ENCODE data around the gene ARL4D.
"Not testable (repeated sequence)": the region's sequence is repeated elsewhere in the genome, so short reads cannot be mapped to it uniquely, and the experiment has no call there.

The ARL4D gene

DNA sequence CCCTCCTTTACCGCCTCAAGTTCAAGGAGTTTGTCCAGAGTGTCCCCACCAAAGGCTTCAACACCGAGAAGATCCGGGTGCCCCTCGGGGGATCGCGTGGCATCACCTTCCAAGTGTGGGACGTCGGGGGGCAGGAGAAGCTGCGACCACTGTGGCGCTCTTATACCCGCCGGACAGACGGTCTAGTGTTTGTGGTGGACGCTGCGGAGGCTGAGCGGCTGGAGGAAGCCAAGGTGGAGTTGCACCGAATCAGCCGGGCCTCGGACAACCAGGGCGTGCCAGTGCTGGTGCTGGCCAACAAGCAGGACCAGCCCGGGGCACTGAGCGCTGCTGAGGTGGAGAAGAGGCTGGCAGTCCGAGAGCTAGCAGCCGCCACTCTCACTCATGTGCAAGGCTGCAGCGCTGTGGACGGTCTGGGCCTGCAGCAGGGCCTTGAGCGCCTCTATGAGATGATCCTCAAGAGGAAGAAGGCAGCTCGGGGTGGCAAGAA lies 1.1 kb downstream of the ARL4D start:
- no peak for DNase-seq

DNA sequence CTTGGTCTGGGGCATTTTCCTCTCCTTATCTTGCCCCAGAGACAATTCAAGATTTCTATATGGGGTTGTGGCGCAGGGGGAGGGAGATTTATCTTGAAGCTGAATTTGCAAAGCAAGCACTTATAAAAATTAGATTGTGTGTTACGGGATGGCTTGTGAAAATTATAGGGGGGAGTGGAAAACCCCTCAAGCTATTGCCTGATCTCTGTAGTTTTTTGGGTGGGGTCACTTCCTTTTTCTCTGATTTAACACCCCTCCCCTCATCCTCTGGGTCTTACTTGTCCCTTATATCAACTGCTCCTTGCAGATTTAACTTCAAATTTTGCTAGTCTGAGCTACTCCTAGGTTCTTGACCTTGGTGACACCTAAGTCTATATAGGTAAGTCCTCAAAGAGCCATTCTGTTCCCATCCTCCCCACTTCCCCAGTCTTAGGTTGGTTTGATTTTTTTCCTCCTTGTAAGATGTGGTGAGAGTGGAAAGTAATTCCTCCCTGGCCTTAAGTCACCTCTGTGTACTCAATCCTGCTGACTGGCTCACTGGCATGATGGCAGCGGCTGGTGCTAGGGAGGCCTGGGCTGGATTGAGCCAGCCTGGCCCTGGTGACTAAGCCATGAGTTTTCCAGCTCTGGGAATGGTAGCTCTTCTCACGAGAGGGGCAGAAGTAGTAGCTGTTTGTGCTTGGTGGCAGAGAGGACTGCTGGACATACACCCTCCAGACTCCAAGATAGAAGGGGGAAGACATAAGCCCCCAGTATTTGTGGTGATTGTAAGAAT lies 2.3 kb downstream of the ARL4D start:
- no peak for DNase-seq

DNA sequence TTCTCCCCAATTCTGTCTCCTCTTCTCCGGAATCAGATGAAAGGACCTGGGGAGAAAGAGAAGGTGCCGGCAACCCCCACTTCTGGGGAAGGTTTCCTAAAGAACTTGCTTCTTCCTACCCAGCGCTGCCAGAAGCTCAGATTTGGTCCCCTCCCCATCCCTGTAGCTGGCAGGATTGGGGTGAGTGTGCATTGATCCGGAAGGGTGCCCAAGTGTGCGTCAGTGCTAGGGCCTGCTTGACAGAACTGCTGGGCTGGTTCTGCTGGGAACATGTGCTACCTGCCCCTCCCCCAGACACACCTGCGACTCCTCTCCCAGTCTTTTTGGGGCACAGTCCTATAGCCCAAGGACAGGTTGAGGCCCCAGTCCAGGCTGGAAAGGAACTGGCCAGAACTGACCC lies 3.3 kb downstream of the ARL4D start:
- DNase-seq = no peak

DNA sequence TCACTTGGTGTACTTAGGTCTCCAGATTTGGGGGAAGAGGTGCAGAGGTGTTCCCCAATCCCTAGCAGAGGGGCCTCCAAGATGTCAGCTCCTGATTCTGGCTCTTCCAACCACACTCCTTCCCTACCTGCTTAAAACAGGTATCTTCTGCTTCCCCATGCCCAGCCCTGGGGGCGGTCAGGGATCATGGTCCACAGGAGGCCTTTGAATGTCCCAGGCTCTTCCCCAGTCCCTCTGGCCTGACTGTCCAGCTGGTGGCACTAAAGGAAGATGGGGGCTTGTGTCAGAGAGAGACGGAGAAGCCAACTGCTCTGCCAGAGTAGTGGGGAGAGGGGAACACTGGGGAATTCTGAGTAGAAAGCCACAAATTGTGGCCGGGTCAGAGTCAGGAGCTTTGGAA lies 3.8 kb downstream of the ARL4D start:
- no peak for DNase-seq

DNA sequence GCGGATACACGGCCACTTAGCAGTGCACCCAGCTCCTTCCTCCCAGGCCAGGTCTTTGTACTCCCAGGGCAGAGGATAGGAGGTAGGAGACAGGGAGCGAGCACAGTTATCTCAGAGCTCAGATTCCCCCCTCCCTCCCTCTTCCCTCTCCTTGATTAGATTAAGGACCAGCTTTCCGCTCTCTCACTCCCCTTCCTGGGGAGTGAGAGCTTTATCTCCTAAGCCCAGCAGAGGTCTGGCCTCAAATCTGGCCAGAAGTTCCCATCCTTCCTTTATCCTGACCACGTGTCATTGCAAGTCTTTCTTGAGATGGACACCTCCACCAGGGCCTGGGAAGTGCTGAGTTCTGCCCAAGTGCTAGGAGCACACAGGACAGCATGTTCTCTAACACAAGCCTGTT lies 5.1 kb downstream of the ARL4D start:
- no peak for DNase-seq

DNA sequence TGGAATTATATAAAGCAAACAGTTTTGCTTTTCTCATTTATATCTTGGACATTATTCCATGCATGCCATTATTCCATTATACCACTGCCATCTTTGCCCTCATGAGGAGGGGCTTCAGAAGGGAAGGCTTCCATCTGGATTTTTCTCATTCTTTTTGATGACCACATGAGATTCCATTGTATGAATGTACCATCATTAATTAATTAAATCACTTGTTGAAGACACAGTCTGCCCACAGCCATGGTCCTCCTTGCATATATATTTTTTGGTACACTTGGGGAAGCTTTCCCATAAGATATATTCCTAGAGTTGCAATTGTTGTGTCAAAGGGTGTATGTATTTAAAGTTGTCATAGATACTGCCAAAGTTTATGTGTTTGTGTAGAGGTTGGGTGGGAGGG lies 7.1 kb downstream of the ARL4D start:
- no peak for DNase-seq

DNA sequence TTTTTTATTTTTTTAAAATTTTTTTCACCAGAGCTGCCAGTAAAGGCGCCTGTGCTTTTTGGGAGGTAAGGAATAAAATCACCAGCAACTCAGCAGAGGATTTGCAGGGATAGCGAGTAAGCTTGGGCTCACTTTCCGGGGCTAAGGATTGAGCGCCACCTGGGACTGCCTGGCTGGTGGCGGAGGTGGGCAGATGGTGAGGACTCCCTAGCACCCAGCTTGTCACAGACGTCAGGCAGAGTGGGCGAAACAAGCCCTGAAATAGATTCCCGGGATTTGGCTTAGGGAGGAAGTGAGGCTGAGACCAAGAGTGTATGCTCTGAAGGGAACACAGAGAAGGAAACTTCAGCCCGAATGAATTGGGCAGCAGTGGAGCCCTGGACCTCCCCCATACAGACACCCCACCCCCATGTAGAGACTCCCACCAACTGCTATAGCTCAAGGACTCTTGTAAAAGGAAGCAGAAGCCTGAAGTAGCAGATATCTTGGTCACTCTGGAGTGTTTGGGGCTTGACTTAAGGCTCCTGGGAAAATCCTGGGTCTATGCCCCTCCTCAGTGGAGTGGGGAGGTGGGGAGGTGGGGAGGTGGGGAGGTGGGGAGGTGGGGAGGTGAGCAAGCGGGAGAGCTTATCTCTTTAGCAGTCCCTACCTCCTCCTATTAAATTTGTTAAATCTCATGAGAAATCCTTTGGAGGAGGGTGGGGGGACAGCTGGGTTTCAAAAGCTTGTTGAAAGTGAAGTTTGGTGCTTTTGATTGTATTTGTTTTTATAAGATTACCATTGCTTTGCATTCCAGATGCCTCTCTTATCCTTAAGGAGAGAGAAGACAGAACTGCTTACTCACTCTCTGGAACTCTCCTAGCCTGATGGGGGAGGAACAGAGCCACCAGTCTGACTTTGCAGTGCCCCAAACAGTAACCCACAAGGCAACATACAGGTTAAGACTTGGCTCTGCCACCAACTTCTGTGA lies 8.2 kb downstream of the ARL4D start:
- no peak for DNase-seq

DNA sequence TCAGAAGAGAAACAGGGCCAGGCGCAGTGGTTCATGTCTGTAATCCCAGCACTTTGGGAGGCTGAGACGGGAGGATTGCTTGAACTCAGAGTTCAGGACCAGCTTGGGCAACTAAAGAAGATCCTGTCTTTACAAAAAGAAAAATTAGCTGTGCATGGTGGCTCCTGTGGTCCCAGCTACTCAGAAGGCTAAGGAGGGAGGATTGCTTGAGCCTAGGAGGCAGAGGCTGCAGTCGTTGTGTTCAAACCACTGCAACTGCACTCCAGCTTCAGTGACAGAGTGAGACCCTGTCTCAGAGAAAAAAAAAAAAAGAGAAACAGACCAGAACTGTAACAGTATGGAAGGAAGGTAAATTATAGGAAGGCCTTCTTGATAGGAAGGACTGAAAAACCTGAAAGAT lies 10.3 kb downstream of the ARL4D start:
- no peak for DNase-seq

DNA sequence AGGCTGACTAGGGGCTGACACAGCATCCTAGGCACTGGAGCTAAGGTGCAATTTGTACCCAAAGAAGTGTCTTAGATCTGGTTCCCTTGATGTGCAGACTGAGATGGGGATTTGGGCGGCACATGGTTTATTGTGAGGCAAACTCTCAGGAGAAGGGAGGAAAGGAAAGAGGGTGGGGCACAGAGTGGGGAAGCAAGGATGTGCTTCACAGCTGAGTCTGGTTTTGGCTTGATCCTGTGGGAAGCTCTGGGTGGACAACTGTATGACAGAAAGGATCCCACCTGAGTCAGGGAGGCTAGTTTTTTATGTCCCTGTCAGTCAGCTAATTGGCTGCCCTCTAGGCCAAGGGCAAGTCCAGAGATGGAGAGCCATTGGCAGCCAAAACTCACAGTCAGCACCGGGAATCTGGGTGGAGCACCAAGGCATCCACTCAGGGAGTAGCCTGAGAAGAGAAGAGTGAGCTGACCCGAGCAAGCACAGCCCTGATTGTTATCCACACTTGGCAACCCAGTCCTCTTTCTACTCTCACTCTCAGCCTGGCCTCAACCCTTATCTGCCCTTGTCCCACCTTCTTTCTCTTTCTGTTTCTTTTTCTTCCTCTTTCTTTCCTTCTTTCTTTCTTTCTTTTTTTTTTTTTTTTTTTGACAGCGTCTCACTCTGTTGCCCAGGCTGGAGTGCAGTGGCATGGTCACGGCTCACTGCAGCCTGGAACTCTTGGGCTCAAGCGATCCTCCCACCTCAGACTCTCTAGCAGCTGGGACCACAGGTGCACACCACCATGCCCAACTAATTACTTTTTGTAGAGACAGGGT lies 12.0 kb downstream of the ARL4D start:
- DNase-seq = no peak

DNA sequence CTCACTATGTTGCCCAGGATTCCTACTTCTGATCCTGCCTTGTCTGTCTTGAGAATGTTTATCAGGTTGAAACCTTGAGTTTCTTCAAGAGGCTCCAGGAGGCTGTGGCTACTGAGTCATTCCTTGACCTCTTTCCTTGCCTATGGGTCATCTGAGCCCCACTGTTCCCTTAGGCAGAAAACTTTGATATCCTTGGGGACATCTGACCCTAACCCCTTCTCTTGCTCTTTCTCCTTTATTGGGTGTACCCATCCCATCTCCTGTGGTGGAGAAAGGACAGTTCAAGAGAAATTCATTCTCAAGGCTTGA lies 12.5 kb downstream of the ARL4D start:
- no peak for DNase-seq

DNA sequence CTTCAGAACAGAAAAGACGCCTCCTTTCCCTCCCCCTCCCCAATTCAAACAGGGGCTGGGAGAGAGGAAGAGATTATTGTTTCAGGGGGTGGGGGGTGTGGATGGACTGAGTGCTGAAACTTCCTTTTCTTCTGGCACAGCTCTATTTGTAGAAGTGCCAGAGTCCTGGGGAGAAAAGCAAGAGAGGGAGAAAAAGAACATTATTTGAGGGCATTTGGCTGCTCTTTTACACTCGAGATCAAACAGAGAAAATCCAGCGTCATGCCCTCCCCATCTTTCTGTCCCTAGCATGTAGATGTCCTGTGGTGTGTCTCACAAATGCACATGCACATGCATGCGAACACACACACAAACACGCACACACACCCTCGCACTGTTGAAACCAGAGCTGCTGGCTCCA lies 13.0 kb downstream of the ARL4D start:
- DNase-seq = no peak

DNA sequence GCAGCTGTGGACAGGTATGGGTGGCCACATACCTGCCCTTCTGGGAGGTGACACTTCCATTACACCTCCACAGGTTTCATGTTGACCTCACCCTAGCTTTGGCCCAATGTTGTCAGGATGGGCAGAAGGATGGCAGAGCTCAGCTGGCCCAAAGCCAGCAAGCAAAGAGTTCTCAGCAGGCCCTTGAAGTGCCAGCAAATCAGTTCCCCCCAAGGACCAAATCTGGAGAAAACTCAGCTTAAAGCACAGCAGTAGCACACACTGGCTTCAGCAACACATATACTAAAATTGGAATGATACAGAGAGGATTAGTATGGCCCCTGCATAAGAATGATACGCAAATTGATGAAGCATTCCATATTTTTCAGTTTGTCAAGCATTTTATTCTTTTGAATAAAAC lies 13.4 kb downstream of the ARL4D start:
- no peak for DNase-seq

DNA sequence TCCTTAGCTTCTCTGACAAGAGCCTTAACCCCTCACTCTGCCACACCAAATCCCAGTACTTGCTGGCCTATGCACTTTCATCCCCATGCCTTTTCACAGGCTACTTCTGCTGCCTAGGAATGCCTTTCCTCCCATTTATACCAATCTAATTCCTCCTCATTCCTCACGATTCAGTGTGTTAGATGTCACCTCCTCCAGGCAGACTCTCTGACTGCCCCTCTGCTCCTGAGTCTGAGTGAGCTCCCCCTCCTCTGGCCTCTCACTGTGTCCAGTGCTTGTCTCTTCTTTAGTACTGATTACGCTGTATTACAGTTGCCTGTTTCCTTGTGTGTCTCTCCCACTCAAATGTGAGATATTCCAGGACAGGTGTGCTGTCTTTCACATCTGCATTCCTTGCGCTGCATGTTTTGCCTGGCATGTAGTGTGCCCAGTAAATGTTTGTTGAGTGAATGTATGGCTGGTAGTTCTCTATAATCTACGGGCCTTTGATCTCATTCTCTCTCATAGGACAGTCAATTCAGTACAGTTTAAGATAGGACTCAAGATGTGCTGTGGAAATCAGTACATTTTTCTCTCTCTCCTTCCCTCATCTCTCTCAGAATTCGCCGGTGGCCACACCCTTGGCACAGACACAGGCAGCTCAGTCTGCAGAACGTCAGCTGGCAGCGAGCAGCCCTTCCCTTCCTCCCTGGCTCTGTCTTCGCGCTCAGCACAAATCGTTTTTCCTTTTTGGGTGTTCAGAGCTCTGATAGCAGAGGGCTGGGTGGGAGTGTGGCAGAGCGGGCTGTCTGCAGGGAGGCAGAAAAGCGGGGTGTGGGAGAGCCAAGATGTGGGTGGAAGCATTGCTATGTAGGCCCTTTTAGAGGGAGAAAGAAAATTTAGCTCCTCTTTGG lies 18.5 kb downstream of the ARL4D start:
- DNase-seq = no peak

DNA sequence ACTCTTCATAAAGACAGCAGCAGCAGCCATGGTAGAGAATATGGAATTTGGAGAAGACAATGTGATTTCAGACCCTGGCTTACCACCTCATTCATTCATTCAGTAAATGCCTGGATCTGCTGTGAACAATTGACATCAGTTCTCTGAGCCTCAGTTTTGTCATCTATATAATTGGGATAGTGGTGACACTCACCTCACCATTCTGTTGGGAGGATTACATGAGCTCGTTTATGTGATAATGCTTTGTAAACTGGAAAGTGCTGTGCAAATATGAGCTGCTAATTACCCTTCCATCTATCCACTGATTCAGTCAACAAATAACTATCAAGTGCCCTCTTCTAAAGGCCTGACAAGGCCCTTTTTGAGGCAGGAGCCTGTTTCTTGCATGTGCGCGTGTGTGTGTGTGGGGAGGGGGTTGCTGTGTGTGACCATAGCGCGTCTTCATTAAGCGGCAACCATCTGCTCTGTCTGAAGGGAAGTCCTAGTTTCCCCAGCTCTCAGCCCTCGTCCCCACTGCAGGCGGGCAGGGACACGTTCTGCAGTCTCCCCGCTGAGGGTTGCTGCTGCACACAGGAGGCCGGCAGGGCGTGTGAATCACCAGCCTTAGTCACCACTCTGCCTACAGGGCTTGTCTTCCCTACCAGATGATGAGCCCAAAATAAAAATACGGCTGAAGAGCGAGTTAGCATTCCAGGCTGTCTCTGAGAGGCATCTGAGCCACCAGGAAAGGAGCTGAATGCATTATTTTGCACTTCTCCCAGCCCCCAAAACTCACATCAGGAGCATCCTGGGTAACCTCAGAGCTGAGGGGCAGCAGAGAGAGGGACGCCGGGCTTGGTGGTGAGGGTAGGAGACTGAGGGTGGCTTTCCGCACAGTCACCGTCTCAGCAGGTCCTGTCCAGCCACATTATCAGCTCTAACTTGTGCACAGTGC lies 19.9 kb downstream of the ARL4D start:
- no peak for DNase-seq

DNA sequence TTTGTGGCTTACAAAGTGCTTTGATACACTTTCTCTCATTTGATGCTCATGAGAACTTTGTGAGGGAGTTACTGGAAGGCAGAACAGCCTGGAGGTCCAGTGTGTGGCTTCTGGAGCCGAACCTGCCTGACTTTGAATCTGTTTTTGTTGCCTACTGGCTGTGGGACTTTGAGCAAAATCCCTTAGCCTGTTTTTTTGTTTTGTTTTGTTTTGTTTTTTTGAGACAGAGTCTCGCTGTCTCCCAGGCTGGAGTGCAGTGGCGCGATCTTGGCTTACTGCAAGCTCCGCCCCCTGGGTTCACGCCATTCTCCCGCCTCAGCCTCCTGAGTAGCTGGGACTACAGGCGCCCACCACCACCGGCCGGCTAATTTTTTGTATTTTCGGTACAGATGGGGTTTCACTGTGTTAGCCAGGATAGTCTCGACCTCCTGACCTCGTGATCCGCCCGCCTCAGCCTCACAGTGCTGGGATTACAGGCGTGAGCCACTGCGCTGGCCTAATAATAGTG lies 20.6 kb downstream of the ARL4D start:
- DNase-seq = not testable (repeated sequence)

DNA sequence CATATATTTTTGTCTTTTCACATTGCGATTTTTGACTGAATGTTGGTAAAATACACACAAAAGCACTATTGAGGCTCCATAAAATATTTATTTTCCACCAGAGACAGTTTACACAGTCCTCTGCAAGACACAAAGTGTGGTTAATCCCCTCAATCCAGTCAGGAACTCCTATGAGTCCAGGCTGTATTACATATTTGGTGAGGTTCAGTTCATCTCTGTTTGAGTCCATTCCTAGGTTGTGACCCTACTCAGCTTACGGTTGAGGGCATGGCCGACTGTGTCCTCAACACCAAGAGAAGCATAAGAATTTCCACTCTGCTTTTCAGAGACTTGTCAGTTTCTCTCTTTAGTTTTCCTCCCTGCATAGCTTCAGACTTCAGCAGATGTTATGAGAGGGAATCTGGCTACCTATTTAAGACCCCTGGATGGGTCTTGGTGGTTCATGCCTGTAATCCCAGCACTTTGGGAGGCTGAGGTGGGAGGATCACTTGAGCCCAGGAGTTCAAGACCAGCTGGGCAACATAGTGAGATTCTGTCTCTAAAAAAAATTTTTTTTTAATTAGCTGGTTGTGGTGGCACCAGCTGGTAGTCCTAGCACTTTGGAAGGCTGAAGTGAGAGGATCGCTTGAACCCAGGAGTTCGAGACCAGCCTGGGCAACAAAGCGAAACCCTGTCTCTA lies 25.1 kb downstream of the ARL4D start:
- no peak for DNase-seq

DNA sequence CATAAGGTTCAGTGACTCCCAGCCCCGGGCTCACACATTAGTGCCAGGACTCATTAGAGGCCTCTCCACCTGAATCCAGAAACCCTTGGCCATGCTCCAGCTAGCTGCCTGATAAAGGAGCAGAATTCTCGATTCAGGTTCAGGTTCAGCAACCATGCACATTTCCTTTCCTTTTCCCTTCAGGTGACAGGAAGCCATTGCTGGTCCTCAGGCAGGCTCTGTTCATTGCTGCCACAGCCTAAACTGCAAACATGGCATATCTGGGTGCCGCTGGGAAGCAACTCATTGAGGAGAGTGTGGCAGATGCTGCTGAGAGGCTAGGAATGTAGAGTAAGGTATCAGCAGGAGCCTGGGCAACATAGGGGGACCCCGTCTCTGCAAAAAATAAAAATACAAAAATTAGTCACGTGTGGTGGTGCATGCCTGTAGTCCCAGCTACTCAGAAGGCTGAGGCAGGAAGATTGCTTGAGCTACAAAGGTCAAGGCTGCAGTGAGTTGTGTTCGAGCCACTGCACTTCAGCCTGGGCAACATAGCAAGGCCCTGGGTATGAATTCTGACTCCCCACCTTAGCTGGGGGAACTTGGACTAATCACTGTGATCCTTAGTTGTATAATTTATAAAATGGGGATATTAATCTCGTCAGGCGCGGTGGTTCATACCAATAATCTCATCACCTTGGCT lies 28.7 kb downstream of the ARL4D start:
- no peak for DNase-seq

DNA sequence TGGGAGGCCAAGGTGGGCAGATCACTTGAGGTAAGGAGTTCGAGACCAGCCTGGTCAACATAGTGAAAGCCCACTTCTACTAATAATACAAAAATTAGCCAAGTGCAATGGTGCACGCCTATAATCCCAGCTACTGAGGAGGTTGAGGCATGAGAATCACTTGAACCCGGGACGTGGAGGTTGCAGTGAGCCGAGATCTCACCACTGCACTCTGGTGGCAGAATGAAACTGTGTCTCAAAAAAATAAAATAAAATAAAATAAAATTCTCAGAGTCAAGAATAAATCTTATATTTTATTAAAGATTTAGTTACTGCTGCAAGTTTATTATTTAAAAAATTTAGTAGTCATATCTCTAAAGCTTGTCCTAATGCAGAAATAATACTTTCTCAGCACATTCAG lies 29.7 kb downstream of the ARL4D start:
- no peak for DNase-seq

DNA sequence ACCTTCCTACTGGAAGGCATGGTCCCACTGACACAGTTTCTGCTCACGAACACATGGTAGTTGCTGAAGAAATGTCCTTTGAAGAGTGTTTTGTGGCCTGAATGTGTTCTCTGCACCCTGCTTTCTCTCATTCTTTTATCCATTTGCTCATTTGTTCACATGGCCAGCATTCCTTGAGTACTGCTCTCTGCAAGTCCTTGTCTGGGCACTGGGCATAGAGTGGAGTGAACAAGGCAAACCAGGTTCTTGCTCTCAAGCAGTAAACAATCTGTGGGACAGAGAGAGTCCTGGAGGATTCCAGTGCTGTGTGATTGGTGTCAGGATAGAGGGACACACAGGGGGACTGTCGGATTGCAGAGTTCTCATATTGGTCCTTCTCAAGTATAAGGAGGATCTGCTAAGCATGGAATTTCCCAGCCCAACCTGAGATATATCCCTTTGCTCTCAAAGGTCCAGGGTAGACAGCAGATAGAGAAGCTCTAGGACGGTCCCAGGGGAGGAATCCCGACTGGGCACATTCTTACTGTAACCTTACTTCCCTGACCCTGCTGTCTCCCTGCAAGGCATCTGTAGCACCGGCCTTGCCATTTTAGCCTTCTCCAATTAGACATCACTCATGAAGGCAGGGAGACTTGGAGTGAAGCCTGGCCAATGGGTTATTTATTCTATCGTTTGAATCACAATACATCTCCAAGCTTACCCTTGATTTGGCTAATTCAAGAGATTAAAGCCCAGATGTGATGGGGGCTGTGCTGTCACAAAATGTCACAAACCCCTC lies 32.3 kb downstream of the ARL4D start:
- no peak for DNase-seq
